Liver (tissue), 9 donors: ENCODE data around the gene HUNK. TPM values are rescaled to one million over a fixed set of nuclear protein-coding genes. Genes with fewer than 3 reads are reported as not detected.

ENCODE experiments used
- DNase-seq: peaks from one replicate; pipeline ENCODE4 v3.0.0-alpha.2; 2017; ENCODE audit warnings: low spot score
- H3K27ac ChIP-seq, 2 donors: one replicate each; pipeline ENCODE4 v1.7.0; 2013; ENCODE audit warnings: inconsistent platforms in 2 of 2, low read length in 2 of 2, control low read depth in 1 of 2, low read depth in 1 of 2, mild to moderate bottlenecking in 1 of 2
- H3K27me3 ChIP-seq, 4 donors: one replicate each; pipeline versions ENCODE4 v1.6.1 to v1.7.0; 2013; ENCODE audit warnings: low read length in 3 of 4, inconsistent platforms in 1 of 4, mild to moderate bottlenecking in 1 of 4, moderate library complexity in 1 of 4; ENCODE audit not compliant: control insufficient read depth in 4 of 4, insufficient read depth in 4 of 4
- H3K36me3 ChIP-seq, 4 donors: one replicate each; pipeline versions ENCODE4 v1.6.1 to v1.7.0; 2013; ENCODE audit warnings: low read length in 3 of 4, mild to moderate bottlenecking in 3 of 4, low read depth in 1 of 4, moderate library complexity in 1 of 4; ENCODE audit not compliant: control insufficient read depth in 4 of 4, insufficient read depth in 3 of 4
- H3K4me1 ChIP-seq, 4 donors: one replicate each; pipeline versions ENCODE4 v1.6.1 to v1.7.0; 2013; ENCODE audit warnings: low read length in 3 of 4, mild to moderate bottlenecking in 3 of 4, moderate library complexity in 1 of 4; ENCODE audit not compliant: control insufficient read depth in 4 of 4, insufficient read depth in 4 of 4
- H3K4me3 ChIP-seq, 3 donors: one replicate each; pipeline versions ENCODE4 v1.6.1 to v1.7.0; 2013; ENCODE audit warnings: low read length in 3 of 3, control low read depth in 1 of 3, low read depth in 1 of 3, mild to moderate bottlenecking in 1 of 3
- H3K9ac ChIP-seq, 2 donors: one replicate each; pipeline ENCODE4 v1.7.0; 2013; ENCODE audit warnings: low read length in 2 of 2, mild to moderate bottlenecking in 2 of 2, moderate library complexity in 2 of 2, control low read depth in 1 of 2, low read depth in 1 of 2
- H3K9me3 ChIP-seq, 4 donors: one replicate each; pipeline versions ENCODE4 v1.6.1 to v1.7.0; 2013; ENCODE audit warnings: low read length in 3 of 4; ENCODE audit not compliant: control insufficient read depth in 4 of 4
- EGR1 ChIP-seq, 2 donors: IDR thresholded peaks; 2 replicates each; pipeline ENCODE4 v1.6.1; 2016 to 2018; ENCODE audit warnings: antibody characterized with exemption in 2 of 2, low read depth in 2 of 2
- FOXA1 ChIP-seq: IDR thresholded peaks from 2 replicates; pipeline ENCODE4 v1.6.1; 2016; ENCODE audit warnings: antibody characterized with exemption
- FOXA2 ChIP-seq: IDR thresholded peaks from 2 replicates; pipeline ENCODE4 v1.6.1; 2016; ENCODE audit warnings: antibody characterized with exemption
- GABPA ChIP-seq, 2 donors: IDR thresholded peaks in 1 of 2; conservative IDR thresholded peaks in 1 of 2; 2 replicates each; pipeline ENCODE4 v1.6.1; 2016; ENCODE audit warnings: antibody characterized with exemption in 2 of 2, mild to moderate bottlenecking in 1 of 2, moderate library complexity in 1 of 2
- HNF4A ChIP-seq, 2 donors: conservative IDR thresholded peaks; 2 replicates each; pipeline ENCODE4 v1.6.1; 2016; ENCODE audit warnings: antibody characterized with exemption in 2 of 2, mild to moderate bottlenecking in 2 of 2
- HNF4G ChIP-seq: IDR thresholded peaks from 2 replicates; pipeline ENCODE4 v1.6.1; 2016; ENCODE audit warnings: antibody characterized with exemption
- MAX ChIP-seq: IDR thresholded peaks from 2 replicates; pipeline ENCODE4 v1.6.1; 2016; ENCODE audit warnings: antibody characterized with exemption
- NR2F2 ChIP-seq: IDR thresholded peaks from 2 replicates; pipeline ENCODE4 v1.6.1; 2016; ENCODE audit warnings: antibody characterized with exemption
- RAD21 ChIP-seq, 2 donors: IDR thresholded peaks; 2 replicates each; pipeline ENCODE4 v1.6.1; 2016; ENCODE audit warnings: antibody characterized with exemption in 2 of 2, mild to moderate bottlenecking in 2 of 2
- REST ChIP-seq: IDR thresholded peaks from 2 replicates; pipeline ENCODE4 v1.6.1; 2016; ENCODE audit warnings: antibody characterized with exemption, mild to moderate bottlenecking
- RXRA ChIP-seq, 2 donors: IDR thresholded peaks; 2 replicates each; pipeline ENCODE4 v1.6.1; 2017 to 2018; ENCODE audit warnings: antibody characterized with exemption in 2 of 2, mild to moderate bottlenecking in 1 of 2
- SP1 ChIP-seq: IDR thresholded peaks from 2 replicates; pipeline ENCODE4 v1.6.1; 2018; ENCODE audit warnings: antibody characterized with exemption, mild to moderate bottlenecking
- TAF1 ChIP-seq: conservative IDR thresholded peaks from 2 replicates; pipeline ENCODE4 v1.6.1; 2016; ENCODE audit warnings: antibody characterized with exemption, mild to moderate bottlenecking
- YY1 ChIP-seq: IDR thresholded peaks from 2 replicates; pipeline ENCODE4 v1.6.1; 2016; ENCODE audit warnings: antibody characterized with exemption, mild to moderate bottlenecking
- WGBS: extraction: QIAGEN DNeasy Blood & Tissue Kit; methylation state at CpG from one replicate; pipeline ENCODE4 v1.1.7; 2013; 5-methylcytosine and 5-hydroxymethylcytosine counted together
- polyA plus RNA-seq, 2 donors: library from polyadenylated mRNA; stranded (reverse) in 1 of 2; unstranded in 1 of 2; fragments of 200-250 nt in 1 of 2; fragments of >200 nt in 1 of 2; fragmentation: Nextera tagmentation in 1 of 2; extraction: Ambion mirVana in 1 of 2; gene quantifications; one replicate each; pipeline versions ENCODE4 v1.2.1 to v1.2.3, GENCODE V29; 2013 to 2015
- total RNA-seq, 2 donors: library from RNA; depleted of rRNA; stranded (reverse); fragments of >200 nt; gene quantifications; one replicate each; pipeline ENCODE4 v1.2.3, GENCODE V29; 2014
- TF ChIP-seq, protein P1 (sequence below): IDR thresholded peaks from 2 replicates; pipeline ENCODE4 v1.6.1; 2016; ENCODE audit warnings: antibody characterized with exemption
- TF ChIP-seq, protein P2 (sequence below): fragments of 150-350 bp; IDR thresholded peaks from 2 replicates; pipeline ENCODE4 v1.5.1; 2017; ENCODE audit warnings: improper control_type of control experiment, low read depth, low read length; ENCODE audit not compliant: missing input control
- TF ChIP-seq, protein P3 (sequence below): IDR thresholded peaks from 2 replicates; pipeline ENCODE4 v1.6.1; 2016; ENCODE audit warnings: antibody characterized with exemption
- donor health status: healthy.
- donor health status: healthy.
- donor health status: healthy.
- donor health status: healthy.
- donor health status: healthy.

The HUNK gene
- total and polyA plus RNA-seq, 4 donors = 0.11 to 0.92 (median 0.30) TPM

DNA sequence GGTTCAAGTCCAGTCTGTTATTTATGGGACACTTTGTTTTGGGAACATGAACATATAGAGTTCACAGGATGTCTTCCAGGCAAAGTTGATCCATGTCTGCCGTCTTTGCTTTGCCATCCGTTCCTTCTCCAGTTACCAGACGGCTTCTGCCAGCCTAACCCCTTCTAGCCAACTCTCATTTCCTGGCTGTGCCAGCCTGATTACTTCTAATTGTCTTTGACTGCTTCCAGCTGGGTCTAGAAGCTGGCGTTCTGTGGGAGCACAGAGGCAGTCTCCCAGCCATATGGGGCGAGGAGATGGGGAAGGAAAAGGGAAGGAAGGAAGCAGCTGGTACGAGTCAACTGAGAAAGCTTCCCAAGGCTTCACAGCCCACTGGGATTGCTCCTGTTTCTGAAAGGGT, 3.1 kb upstream of the HUNK start:
- Histone ChIP-seq H3K27me3 (peaks cover 0 to 9% (median 3%) of the 10 kb centered on the region in 4 donors), H3K9me3 (no peaks in the 10 kb centered on the region), H3K27ac (no peak overlapping the region), H3K36me3 (no peaks in the 10 kb centered on the region), H3K9ac (no peak overlapping the region), H3K4me3 (no peak overlapping the region), H3K4me1 (peaks cover 5 to 22% (median 12%) of the 10 kb centered on the region in 4 donors)
- TF ChIP-seq REST (no peak), TAF1 (no peak), HNF4A (conservative IDR thresholded peaks at IDR 0.05) (no peak), RAD21 (IDR thresholded peaks at IDR 0.05) (no peak), MAX (no peak), SP1 (no peak), GABPA (IDR thresholded peaks at IDR 0.05 in 1 of 2, conservative IDR thresholded peaks at IDR 0.05 in 1 of 2) (no peak), FOXA2 (no peak), NR2F2 (no peak), FOXA1 (no peak), RXRA (IDR thresholded peaks at IDR 0.05) (no peak), YY1 (no peak), EGR1 (IDR thresholded peaks at IDR 0.05; ENCODE audit: low read depth in 2 of 2) (no peak), HNF4G (no peak)
- TF ChIP-seq, protein P1, sequence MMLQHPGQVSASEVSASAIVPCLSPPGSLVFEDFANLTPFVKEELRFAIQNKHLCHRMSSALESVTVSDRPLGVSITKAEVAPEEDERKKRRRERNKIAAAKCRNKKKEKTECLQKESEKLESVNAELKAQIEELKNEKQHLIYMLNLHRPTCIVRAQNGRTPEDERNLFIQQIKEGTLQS = no peak
- TF ChIP-seq, protein P2, sequence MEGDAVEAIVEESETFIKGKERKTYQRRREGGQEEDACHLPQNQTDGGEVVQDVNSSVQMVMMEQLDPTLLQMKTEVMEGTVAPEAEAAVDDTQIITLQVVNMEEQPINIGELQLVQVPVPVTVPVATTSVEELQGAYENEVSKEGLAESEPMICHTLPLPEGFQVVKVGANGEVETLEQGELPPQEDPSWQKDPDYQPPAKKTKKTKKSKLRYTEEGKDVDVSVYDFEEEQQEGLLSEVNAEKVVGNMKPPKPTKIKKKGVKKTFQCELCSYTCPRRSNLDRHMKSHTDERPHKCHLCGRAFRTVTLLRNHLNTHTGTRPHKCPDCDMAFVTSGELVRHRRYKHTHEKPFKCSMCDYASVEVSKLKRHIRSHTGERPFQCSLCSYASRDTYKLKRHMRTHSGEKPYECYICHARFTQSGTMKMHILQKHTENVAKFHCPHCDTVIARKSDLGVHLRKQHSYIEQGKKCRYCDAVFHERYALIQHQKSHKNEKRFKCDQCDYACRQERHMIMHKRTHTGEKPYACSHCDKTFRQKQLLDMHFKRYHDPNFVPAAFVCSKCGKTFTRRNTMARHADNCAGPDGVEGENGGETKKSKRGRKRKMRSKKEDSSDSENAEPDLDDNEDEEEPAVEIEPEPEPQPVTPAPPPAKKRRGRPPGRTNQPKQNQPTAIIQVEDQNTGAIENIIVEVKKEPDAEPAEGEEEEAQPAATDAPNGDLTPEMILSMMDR = no peak
- TF ChIP-seq, protein P3, sequence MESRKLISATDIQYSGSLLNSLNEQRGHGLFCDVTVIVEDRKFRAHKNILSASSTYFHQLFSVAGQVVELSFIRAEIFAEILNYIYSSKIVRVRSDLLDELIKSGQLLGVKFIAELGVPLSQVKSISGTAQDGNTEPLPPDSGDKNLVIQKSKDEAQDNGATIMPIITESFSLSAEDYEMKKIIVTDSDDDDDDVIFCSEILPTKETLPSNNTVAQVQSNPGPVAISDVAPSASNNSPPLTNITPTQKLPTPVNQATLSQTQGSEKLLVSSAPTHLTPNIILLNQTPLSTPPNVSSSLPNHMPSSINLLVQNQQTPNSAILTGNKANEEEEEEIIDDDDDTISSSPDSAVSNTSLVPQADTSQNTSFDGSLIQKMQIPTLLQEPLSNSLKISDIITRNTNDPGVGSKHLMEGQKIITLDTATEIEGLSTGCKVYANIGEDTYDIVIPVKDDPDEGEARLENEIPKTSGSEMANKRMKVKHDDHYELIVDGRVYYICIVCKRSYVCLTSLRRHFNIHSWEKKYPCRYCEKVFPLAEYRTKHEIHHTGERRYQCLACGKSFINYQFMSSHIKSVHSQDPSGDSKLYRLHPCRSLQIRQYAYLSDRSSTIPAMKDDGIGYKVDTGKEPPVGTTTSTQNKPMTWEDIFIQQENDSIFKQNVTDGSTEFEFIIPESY = no peak
- DNase-seq = no peak
- 69% methylated on average over 6 of the region's 6 CpGs for WGBS
